Ishikawa (cell line): Measurements from ENCODE around the gene CD180.

Source experiments
- EP300 ChIP-seq: IDR thresholded peaks from 2 replicates; pipeline ENCODE4 v1.6.1; 2012; ENCODE audit warnings: borderline replicate concordance
- FOXM1 ChIP-seq: IDR thresholded peaks from 2 replicates; pipeline ENCODE4 v1.6.1; 2012; ENCODE audit warnings: low read depth, borderline replicate concordance
- NFIC ChIP-seq: IDR thresholded peaks from 2 replicates; pipeline ENCODE4 v1.6.1; 2012
- RAD21 ChIP-seq: IDR thresholded peaks from 2 replicates; pipeline ENCODE4 v1.6.1; 2012; ENCODE audit warnings: low read depth
- YY1 ChIP-seq: IDR thresholded peaks from 2 replicates; pipeline ENCODE4 v1.6.1; 2012; ENCODE audit warnings: low read depth
- TF ChIP-seq, protein P1 (sequence below): IDR thresholded peaks from 2 replicates; pipeline ENCODE4 v1.6.1; 2012; ENCODE audit warnings: low read depth, mild to moderate bottlenecking
- TF ChIP-seq, protein P2 (sequence below): IDR thresholded peaks from 2 replicates; pipeline ENCODE4 v1.6.1; 2012

DNA sequence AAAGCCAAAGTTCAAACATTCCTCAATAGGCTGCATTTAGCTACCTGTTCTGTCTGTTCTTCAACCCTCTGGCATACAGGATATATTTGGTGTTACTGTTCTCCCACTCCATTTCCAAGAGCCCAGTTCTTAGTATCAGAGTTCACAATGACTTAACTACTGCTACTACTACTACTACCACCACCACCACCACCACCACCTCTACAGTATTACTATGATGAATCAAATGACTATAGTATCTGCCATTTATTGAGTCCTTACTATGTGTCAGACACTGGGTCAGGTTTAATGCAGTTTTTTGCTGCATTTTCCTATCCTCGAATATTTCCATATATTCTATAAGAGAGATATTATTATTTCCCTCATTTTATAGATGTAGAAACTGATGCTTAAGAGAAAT lies 937 bp upstream of the CD180 start:
- TF ChIP-seq YY1 = no peak
- TF ChIP-seq EP300 = no peak
- no peak for TF ChIP-seq NFIC
- TF ChIP-seq FOXM1 = no peak
- TF ChIP-seq, protein P1, sequence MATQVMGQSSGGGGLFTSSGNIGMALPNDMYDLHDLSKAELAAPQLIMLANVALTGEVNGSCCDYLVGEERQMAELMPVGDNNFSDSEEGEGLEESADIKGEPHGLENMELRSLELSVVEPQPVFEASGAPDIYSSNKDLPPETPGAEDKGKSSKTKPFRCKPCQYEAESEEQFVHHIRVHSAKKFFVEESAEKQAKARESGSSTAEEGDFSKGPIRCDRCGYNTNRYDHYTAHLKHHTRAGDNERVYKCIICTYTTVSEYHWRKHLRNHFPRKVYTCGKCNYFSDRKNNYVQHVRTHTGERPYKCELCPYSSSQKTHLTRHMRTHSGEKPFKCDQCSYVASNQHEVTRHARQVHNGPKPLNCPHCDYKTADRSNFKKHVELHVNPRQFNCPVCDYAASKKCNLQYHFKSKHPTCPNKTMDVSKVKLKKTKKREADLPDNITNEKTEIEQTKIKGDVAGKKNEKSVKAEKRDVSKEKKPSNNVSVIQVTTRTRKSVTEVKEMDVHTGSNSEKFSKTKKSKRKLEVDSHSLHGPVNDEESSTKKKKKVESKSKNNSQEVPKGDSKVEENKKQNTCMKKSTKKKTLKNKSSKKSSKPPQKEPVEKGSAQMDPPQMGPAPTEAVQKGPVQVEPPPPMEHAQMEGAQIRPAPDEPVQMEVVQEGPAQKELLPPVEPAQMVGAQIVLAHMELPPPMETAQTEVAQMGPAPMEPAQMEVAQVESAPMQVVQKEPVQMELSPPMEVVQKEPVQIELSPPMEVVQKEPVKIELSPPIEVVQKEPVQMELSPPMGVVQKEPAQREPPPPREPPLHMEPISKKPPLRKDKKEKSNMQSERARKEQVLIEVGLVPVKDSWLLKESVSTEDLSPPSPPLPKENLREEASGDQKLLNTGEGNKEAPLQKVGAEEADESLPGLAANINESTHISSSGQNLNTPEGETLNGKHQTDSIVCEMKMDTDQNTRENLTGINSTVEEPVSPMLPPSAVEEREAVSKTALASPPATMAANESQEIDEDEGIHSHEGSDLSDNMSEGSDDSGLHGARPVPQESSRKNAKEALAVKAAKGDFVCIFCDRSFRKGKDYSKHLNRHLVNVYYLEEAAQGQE = no peak
- no peak for TF ChIP-seq RAD21
- TF ChIP-seq, protein P2, sequence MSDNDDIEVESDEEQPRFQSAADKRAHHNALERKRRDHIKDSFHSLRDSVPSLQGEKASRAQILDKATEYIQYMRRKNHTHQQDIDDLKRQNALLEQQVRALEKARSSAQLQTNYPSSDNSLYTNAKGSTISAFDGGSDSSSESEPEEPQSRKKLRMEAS = no peak
